ENCODE data around the gene CEACAM6. TPM values are rescaled to one million over a fixed set of nuclear protein-coding genes. Genes with fewer than 3 reads are reported as not detected.

Gene CEACAM6
- total and polyA plus RNA-seq, 9 of the 15 experiments (the other 6 are each of a cell fraction or from before 2014, with no cell fraction given), result 0.24 TPM; not detected in 8

GRCh38 chr19:41711376-41712261, 43.7 kb upstream of the CEACAM6 start:
- intact Hi-C loops (cut with micrococcal nuclease) (no loop called here), in situ Hi-C loops (cut with MboI) (no loop called here)
- Histone ChIP-seq H3K4me3 (no peak overlapping the region), H2AFZ (ENCODE audit: low read depth, low read length) (no peak overlapping the region), H3K79me2 (ENCODE audit: control insufficient read depth, insufficient read depth, low read length) (no peaks in the 10 kb centered on the region), H3K4me2 (ENCODE audit: insufficient read depth, low read length) (no peak overlapping the region), H4K20me1 (replicated peaks; ENCODE audit: control insufficient read depth, insufficient read depth, low read length) (peaks cover 3% of the 10 kb centered on the region; the same call in 1 of the 2 replicates), H3K9me1 (ENCODE audit: control insufficient read depth, insufficient read depth, low read length) (no peaks in the 10 kb centered on the region), H3K27ac (ENCODE audit: extremely low read depth, low read depth, low read length) (no peak overlapping the region), H3K9ac (ENCODE audit: insufficient read depth in 1 of 2, low read depth in 2 of 2, low read length in 2 of 2) (no peak overlapping the region), H3K9me3 (replicated peaks; ENCODE audit: control insufficient read depth, insufficient read depth, low read depth, low read length) (no peaks in the 10 kb centered on the region), H3K4me1 (replicated peaks in 1 of 2; ENCODE audit: control insufficient read depth in 2 of 2, insufficient read depth in 2 of 2, low read length in 2 of 2) (peaks cover 0 to 4% of the 10 kb centered on the region in 2 experiments; a peak in 2 of 5 replicates), H3K27me3 (ENCODE audit: control insufficient read depth in 2 of 2, insufficient read depth in 2 of 2, low read length in 2 of 2) (peaks cover 3 to 15% of the 10 kb centered on the region in 2 experiments; a peak in 4 of 5 replicates), H3K36me3 (ENCODE audit: control insufficient read depth, insufficient read depth, low read length) (no peaks in the 10 kb centered on the region)
- TF ChIP-seq RBM39 (optimal IDR thresholded peaks at IDR 0.05; ENCODE audit: low read depth, low read length) (no peak), ZNF436 (CRISPR knock-in tag; IDR thresholded peaks at IDR 0.05) (no peak), ZNF124 (CRISPR knock-in tag; IDR thresholded peaks at IDR 0.05) (no peak), TCF15 (CRISPR knock-in tag; IDR thresholded peaks at IDR 0.05) (no peak), CHD4 (IDR thresholded peaks at IDR 0.05; ENCODE audit: insufficient read depth, insufficient replicate concordance, low read depth, low read length, poor library complexity, severe bottlenecking) (no peak), NCOA1 (IDR thresholded peaks at IDR 0.05; ENCODE audit: low read depth) (no peak), NR3C1 (CRISPR knock-in tag; IDR thresholded peaks at IDR 0.05) (no peak), GTF2E2 (tag; IDR thresholded peaks at IDR 0.05) (no peak)
- TF ChIP-seq, protein P1, sequence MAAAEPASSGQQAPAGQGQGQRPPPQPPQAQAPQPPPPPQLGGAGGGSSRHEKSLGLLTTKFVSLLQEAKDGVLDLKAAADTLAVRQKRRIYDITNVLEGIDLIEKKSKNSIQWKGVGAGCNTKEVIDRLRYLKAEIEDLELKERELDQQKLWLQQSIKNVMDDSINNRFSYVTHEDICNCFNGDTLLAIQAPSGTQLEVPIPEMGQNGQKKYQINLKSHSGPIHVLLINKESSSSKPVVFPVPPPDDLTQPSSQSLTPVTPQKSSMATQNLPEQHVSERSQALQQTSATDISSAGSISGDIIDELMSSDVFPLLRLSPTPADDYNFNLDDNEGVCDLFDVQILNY (CRISPR knock-in tag; IDR thresholded peaks at IDR 0.05), result no peak
- TF ChIP-seq, protein P2, sequence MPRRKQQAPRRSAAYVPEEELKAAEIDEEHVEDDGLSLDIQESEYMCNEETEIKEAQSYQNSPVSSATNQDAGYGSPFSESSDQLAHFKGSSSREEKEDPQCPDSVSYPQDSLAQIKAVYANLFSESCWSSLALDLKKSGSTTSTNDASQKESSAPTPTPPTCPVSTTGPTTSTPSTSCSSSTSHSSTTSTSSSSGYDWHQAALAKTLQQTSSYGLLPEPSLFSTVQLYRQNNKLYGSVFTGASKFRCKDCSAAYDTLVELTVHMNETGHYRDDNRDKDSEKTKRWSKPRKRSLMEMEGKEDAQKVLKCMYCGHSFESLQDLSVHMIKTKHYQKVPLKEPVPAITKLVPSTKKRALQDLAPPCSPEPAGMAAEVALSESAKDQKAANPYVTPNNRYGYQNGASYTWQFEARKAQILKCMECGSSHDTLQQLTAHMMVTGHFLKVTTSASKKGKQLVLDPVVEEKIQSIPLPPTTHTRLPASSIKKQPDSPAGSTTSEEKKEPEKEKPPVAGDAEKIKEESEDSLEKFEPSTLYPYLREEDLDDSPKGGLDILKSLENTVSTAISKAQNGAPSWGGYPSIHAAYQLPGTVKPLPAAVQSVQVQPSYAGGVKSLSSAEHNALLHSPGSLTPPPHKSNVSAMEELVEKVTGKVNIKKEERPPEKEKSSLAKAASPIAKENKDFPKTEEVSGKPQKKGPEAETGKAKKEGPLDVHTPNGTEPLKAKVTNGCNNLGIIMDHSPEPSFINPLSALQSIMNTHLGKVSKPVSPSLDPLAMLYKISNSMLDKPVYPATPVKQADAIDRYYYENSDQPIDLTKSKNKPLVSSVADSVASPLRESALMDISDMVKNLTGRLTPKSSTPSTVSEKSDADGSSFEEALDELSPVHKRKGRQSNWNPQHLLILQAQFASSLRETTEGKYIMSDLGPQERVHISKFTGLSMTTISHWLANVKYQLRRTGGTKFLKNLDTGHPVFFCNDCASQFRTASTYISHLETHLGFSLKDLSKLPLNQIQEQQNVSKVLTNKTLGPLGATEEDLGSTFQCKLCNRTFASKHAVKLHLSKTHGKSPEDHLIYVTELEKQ (CRISPR knock-in tag; IDR thresholded peaks at IDR 0.05), result no peak
- BruUV-seq (replicated peaks), result no TSS peak
- no peak for ATAC-seq
- no peak for DNase-seq (ENCODE audit: extremely low read depth in 1 of 4, low spot score in 3 of 4)
- ChIA-PET POLR2A (interaction anchor here (0.7 kb wide), 1 partner anchor 70 kb away, joined by 3 read pairs; no protein-coding TSS in a partner anchor), CTCF (ENCODE audit: low intra/inter-chr PET ratio) (no interaction called here)
- FAIRE-seq, result no peak
- 0% methylated on average over 13 of the region's 13 CpGs for WGBS (ENCODE audit: insufficient coverage, low coverage, missing lambda C conversion rate)
